ENCODE measurements around the gene ATP5MG.

DNA sequence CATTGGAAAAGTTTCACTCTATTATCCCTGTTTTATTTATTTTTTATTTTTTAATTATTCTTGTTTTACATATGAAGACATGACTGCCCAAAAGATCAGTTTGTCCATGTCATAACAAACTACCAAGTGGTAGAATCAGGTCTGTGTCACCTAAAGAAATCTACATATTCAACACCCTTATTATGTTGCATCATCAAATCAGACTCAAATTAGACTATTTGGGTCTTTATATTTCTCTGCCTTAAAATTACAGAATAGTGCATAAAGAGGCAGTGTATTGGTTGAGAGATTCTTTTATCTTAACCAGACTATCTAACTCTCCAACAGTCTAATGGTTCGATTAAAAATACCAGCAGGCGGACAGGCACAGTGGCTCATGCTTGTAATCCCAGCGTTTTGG lies 18.5 kb upstream of the ATP5MG start:
- TF ChIP-seq, protein P1, sequence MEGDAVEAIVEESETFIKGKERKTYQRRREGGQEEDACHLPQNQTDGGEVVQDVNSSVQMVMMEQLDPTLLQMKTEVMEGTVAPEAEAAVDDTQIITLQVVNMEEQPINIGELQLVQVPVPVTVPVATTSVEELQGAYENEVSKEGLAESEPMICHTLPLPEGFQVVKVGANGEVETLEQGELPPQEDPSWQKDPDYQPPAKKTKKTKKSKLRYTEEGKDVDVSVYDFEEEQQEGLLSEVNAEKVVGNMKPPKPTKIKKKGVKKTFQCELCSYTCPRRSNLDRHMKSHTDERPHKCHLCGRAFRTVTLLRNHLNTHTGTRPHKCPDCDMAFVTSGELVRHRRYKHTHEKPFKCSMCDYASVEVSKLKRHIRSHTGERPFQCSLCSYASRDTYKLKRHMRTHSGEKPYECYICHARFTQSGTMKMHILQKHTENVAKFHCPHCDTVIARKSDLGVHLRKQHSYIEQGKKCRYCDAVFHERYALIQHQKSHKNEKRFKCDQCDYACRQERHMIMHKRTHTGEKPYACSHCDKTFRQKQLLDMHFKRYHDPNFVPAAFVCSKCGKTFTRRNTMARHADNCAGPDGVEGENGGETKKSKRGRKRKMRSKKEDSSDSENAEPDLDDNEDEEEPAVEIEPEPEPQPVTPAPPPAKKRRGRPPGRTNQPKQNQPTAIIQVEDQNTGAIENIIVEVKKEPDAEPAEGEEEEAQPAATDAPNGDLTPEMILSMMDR (IDR thresholded peaks at IDR 0.05), result no peak
- no peak for TF ChIP-seq POLR2A (IDR thresholded peaks at IDR 0.05)
- no peak for TF ChIP-seq POLR2AphosphoS5 (IDR thresholded peaks at IDR 0.05)

Data from breast epithelium (tissue), 3 donors.